Calu3 (cell line): ENCODE measurements around the gene NASP. TPM values are rescaled to one million over a fixed set of nuclear protein-coding genes. Genes with fewer than 3 reads are reported as not detected.

Experiments
- Bru-seq: library from RNA; stranded (reverse); fragments of 400-500 nt; gene quantifications from one replicate; lab custom pipeline; 2021; lab: Mats Ljungman, UMichigan
- BruChase-seq, 2 experiments: library from RNA; stranded (reverse); fragments of 400-500 nt; gene quantifications; one replicate each; lab custom pipeline; 2021; lab: Mats Ljungman, UMichigan
- BruUV-seq: library from RNA; stranded (reverse); fragments of 400-500 nt; replicated peaks from 2 replicates; lab custom pipeline; 2021; lab: Mats Ljungman, UMichigan
- CTCF ChIA-PET: fragments of 300-600 bp; sonication (Branson Sonifier 250); formaldehyde crosslinking; loops from one replicate; lab custom pipeline; 2022; ENCODE audit warnings: antibody characterized with exemption; lab: Charles Lee
- DNase-seq: peaks from one replicate; pipeline ENCODE4 v3.0.0; 2022
- H3K27ac Mint-ChIP-seq: one replicate; pipeline ENCODE4 v1.8.0; 2022; ENCODE audit warnings: mixed read lengths; ENCODE audit not compliant: unreplicated experiment
- H3K27me3 Mint-ChIP-seq: one replicate; pipeline ENCODE4 v1.8.0; 2022; ENCODE audit warnings: mixed read lengths; ENCODE audit not compliant: unreplicated experiment
- H3K36me3 Mint-ChIP-seq: one replicate; pipeline ENCODE4 v1.8.0; 2022; ENCODE audit warnings: mild to moderate bottlenecking, moderate library complexity, mixed read lengths; ENCODE audit not compliant: insufficient read depth, unreplicated experiment
- H3K4me1 Mint-ChIP-seq: one replicate; pipeline ENCODE4 v1.8.0; 2022; ENCODE audit warnings: mild to moderate bottlenecking, low read depth, mixed read lengths; ENCODE audit not compliant: unreplicated experiment
- H3K4me3 Mint-ChIP-seq: one replicate; pipeline ENCODE4 v1.8.0; 2022; ENCODE audit warnings: mild to moderate bottlenecking, low read depth, moderate library complexity, mixed read lengths; ENCODE audit not compliant: unreplicated experiment
- H3K9me3 Mint-ChIP-seq: one replicate; pipeline ENCODE4 v1.8.0; 2022; ENCODE audit warnings: low read depth, mixed read lengths; ENCODE audit not compliant: unreplicated experiment
- intact Hi-C: fragments of 100-400 bp; cut with micrococcal nuclease; formaldehyde crosslinking; loops from one replicate; pipeline ENCODE4 v1.10.0; 2022; ENCODE audit not compliant: unreplicated experiment
- long read RNA-seq: library from polyadenylated mRNA; stranded (forward); transcript quantifications from one replicate; pipeline ENCODE4 v2.0.0, GENCODE V29; 2022
- total RNA-seq: library from RNA; stranded (reverse); gene quantifications from 2 replicates; pipeline ENCODE4 v1.2.3, GENCODE V29; 2022
- TF ChIP-seq, protein P1 (sequence below): fragments of 200-600 bp; IDR thresholded peaks from one replicate; pipeline ENCODE4 v1.8.0; 2022; ENCODE audit warnings: antibody characterized with exemption; ENCODE audit not compliant: unreplicated experiment

Gene NASP, protein sequence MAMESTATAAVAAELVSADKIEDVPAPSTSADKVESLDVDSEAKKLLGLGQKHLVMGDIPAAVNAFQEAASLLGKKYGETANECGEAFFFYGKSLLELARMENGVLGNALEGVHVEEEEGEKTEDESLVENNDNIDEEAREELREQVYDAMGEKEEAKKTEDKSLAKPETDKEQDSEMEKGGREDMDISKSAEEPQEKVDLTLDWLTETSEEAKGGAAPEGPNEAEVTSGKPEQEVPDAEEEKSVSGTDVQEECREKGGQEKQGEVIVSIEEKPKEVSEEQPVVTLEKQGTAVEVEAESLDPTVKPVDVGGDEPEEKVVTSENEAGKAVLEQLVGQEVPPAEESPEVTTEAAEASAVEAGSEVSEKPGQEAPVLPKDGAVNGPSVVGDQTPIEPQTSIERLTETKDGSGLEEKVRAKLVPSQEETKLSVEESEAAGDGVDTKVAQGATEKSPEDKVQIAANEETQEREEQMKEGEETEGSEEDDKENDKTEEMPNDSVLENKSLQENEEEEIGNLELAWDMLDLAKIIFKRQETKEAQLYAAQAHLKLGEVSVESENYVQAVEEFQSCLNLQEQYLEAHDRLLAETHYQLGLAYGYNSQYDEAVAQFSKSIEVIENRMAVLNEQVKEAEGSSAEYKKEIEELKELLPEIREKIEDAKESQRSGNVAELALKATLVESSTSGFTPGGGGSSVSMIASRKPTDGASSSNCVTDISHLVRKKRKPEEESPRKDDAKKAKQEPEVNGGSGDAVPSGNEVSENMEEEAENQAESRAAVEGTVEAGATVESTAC
- total RNA-seq (171 and 185 TPM in 2 replicates), Bru-seq, nascent RNA (percentile 97 among the genes with signal in this experiment), BruChase-seq, experiment 1, labeled RNA remaining after a 6-hour chase (percentile 96 among the genes with signal in this experiment), BruChase-seq, experiment 2, labeled RNA remaining after a 2-hour chase (percentile 97 among the genes with signal in this experiment)
- long read RNA-seq, transcript NASP-201 (15 exons, 3,207 nt), result minor isoform, 31 of 97 reads
- long read RNA-seq, transcript NASP-202 (14 exons, 1,538 nt), result major isoform, 34 of 97 reads
- long read RNA-seq, partial matches to known transcripts, result 3 of 97 reads
- long read RNA-seq, other reads (novel, unspliced or antisense), result 26 of 97 reads

DNA sequence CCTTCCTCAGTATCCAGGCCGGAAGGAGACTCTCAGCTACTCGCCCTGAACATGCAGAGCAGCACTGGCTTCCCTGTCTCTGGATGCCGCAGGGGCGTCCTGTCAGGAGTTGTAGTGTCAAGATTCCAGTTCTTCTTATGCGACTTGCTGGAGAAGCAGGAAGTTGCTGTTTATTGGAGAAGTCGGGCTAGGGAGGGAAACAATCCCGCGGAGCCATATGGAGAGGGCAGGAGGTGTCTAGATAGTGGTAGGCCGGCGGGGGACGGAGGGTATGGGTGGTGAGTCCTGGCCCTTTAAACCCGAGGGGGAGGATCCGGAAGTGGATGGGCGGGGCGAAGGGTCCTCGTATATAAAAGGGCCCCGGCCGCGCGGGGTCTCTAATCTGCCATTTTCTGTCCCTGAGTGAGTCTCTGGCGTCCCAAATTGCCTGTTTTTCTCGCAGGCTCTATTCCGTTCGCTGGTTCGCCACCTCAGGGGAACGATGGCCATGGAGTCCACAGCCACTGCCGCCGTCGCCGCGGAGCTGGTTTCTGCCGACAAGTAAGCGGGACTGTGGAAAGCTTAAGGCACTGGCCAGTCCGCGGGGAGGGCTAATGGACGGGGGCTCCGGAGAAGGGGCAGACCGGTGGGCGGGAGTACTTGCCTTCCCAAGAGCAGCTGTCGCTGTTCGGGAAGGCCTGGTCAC is at the start of gene NASP:
Gene NASP (plus strand): TSS at position 376 of the 685 bp plus-strand sequence. CDS start 106 bp downstream, at position 482.
- no TSS peak for BruUV-seq
- peak within 1 kb of the TSS; percentile 99 for H3K27ac Mint-ChIP-seq
- TF ChIP-seq, protein P1, sequence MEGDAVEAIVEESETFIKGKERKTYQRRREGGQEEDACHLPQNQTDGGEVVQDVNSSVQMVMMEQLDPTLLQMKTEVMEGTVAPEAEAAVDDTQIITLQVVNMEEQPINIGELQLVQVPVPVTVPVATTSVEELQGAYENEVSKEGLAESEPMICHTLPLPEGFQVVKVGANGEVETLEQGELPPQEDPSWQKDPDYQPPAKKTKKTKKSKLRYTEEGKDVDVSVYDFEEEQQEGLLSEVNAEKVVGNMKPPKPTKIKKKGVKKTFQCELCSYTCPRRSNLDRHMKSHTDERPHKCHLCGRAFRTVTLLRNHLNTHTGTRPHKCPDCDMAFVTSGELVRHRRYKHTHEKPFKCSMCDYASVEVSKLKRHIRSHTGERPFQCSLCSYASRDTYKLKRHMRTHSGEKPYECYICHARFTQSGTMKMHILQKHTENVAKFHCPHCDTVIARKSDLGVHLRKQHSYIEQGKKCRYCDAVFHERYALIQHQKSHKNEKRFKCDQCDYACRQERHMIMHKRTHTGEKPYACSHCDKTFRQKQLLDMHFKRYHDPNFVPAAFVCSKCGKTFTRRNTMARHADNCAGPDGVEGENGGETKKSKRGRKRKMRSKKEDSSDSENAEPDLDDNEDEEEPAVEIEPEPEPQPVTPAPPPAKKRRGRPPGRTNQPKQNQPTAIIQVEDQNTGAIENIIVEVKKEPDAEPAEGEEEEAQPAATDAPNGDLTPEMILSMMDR, result no peak
- intact Hi-C loops, result no loop called here
- H3K4me3 Mint-ChIP-seq, result peak within 1 kb of the TSS; percentile 93
- peaks cover 32% of the 10 kb centered on the region for H3K4me1 Mint-ChIP-seq
- DNase-seq, result peak; percentile 92
- H3K9me3 Mint-ChIP-seq, result no peaks in the 10 kb centered on the region
- CTCF ChIA-PET, result interaction anchor here (0.6 to 1.8 kb wide), 3 partner anchors 12 to 33 kb away, joined by 3 to 8 read pairs (median 4); partner anchors contain the start of gene AKR1A1
- peaks cover 12% of the 10 kb centered on the region for H3K27me3 Mint-ChIP-seq
- H3K36me3 Mint-ChIP-seq, result peaks cover 42% of the 10 kb centered on the region

DNA sequence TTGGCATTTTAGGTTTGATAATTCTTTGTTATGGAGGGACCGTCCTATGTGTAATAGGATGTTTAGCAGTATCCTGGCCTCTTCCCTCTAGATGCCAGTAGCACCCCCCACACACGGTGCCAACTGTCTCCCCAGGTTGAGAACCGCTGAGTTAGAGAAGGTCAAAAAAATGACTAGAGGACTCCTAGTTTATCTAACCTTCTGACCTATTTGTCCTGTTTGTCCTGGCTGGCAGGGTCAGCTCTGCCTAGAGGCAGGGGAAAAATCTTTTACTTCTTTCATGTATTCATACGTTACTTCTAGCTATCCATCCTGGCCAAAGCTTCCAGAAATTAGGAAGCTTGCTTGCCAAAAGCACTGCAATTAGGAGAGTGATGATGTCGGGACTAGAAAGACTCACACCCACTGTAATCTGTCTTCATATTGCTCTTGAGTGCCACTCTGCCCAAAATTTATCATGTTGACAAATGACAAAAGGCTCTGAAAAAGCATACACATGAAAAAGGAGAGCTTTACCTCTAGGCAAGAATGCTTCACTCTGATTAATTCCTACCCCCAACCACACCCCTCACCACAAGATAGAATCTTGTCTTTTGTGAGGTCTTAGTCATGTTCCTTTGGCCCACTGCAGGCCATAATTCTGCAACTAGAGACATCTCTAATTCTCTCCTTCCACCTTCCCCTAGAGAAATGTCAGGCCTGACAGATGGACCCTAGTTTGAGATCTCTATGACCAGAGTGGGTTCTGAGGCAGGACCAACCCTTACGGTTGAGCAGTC is 47.7 kb upstream of the NASP start:
- H3K36me3 Mint-ChIP-seq, result no peaks in the 10 kb centered on the region
- H3K9me3 Mint-ChIP-seq, result no peaks in the 10 kb centered on the region
- TF ChIP-seq, protein P1, result no peak
- no peak overlapping the region for H3K27ac Mint-ChIP-seq
- H3K27me3 Mint-ChIP-seq, result no peaks in the 10 kb centered on the region
- no peaks in the 10 kb centered on the region for H3K4me1 Mint-ChIP-seq
- DNase-seq, result no peak
- no TSS peak for BruUV-seq
- H3K4me3 Mint-ChIP-seq, result no peak overlapping the region
- CTCF ChIA-PET, result interaction anchor here (0.6 kb wide), 1 partner anchor 213 kb away, joined by 7 read pairs; no protein-coding TSS in a partner anchor
- intact Hi-C loops, result no loop called here

DNA sequence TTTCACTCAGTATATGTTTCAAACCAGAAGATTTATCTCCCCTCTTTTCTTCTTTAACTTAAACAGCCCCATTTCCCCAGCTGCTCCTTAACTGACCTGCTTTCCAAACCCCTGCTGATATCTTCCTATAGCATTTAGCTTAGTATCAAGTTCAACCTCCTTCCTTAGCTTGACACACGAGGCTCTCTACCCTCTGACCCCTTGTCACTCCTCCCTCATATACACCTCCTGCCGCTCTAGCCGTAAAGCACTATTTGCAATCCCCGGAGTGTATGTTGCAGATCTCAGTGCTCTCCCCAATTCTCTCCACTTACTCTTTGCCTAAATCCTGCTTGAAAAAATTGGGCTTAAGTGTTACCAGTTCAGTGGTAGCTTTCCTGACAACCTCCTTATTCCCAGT is 47.0 kb upstream of the NASP start:
- DNase-seq, result no peak
- Mint-ChIP-seq H3K4me1 (no peaks in the 10 kb centered on the region), H3K27ac (no peak overlapping the region), H3K4me3 (no peak overlapping the region), H3K9me3 (no peaks in the 10 kb centered on the region), H3K36me3 (no peaks in the 10 kb centered on the region), H3K27me3 (no peaks in the 10 kb centered on the region)
- BruUV-seq, result no TSS peak
- TF ChIP-seq, protein P1, result no peak
- CTCF ChIA-PET, result interaction anchor here (0.6 kb wide), 1 partner anchor 166 kb away, joined by 4 read pairs; no protein-coding TSS in a partner anchor
- intact Hi-C loops, result no loop called here
